Natural killer cell (primary cell): ENCODE measurements around the gene ANKRD9. TPM values are rescaled to one million over a fixed set of nuclear protein-coding genes. Genes with fewer than 3 reads are reported as not detected.

Source experiments
- ATAC-seq, 3 donors: fragments of 150-1000 bp in 2 of 3; fragments of 200-7000 bp in 1 of 3; cut with Tn5 transposase; 1 replicate in 1 of 3; 2 replicates in 2 of 3; pipeline ENCODE4 v1.10.0; 2021; ENCODE audit warnings: mild to moderate bottlenecking in 2 of 3, moderate library complexity in 2 of 3
- DNase-seq, 2 donors: peaks; one replicate each; pipeline versions ENCODE4 v3.0.0 to v3.0.0-alpha.2; 2013 to 2021; ENCODE audit warnings: mixed read lengths in 1 of 2
- H3K27ac ChIP-seq: one replicate; pipeline ENCODE4 v1.5.1; 2013; ENCODE audit warnings: mild to moderate bottlenecking, low read length
- H3K27me3 ChIP-seq: one replicate; pipeline ENCODE4 v1.6.1; 2013; ENCODE audit warnings: low read length; ENCODE audit not compliant: control insufficient read depth, insufficient read depth
- H3K36me3 ChIP-seq: one replicate; pipeline ENCODE4 v1.6.1; 2013; ENCODE audit warnings: low read length; ENCODE audit not compliant: control insufficient read depth, insufficient read depth
- H3K4me1 ChIP-seq: one replicate; pipeline ENCODE4 v1.6.1; 2013; ENCODE audit warnings: low read length; ENCODE audit not compliant: control insufficient read depth, insufficient read depth
- H3K4me3 ChIP-seq: one replicate; pipeline ENCODE4 v1.5.1; 2013; ENCODE audit warnings: low read length
- H3K9me3 ChIP-seq: one replicate; pipeline ENCODE4 v1.6.1; 2013; ENCODE audit warnings: low read length; ENCODE audit not compliant: control insufficient read depth, insufficient read depth
- H3K27ac Mint-ChIP-seq, 2 donors: one replicate each; pipeline ENCODE4 v1.8.0; 2022; ENCODE audit warnings: mild to moderate bottlenecking in 2 of 2, mixed read lengths in 2 of 2, moderate library complexity in 1 of 2
- H3K27me3 Mint-ChIP-seq, 2 donors: one replicate each; pipeline ENCODE4 v1.8.0; 2022; ENCODE audit warnings: low read depth in 2 of 2, mixed read lengths in 2 of 2
- H3K36me3 Mint-ChIP-seq: one replicate; pipeline ENCODE4 v1.8.0; 2022; ENCODE audit warnings: mixed read lengths
- H3K4me1 Mint-ChIP-seq, 2 donors: one replicate each; pipeline ENCODE4 v1.8.0; 2022; ENCODE audit warnings: mixed read lengths in 2 of 2
- H3K4me3 Mint-ChIP-seq: one replicate; pipeline ENCODE4 v1.8.0; 2022; ENCODE audit warnings: mild to moderate bottlenecking, moderate library complexity, mixed read lengths
- H3K9me3 Mint-ChIP-seq, 2 donors: one replicate each; pipeline ENCODE4 v1.8.0; 2022; ENCODE audit warnings: mixed read lengths in 2 of 2
- WGBS: methylation state at CpG from one replicate; pipeline ENCODE4 v1.1.7; 2013; ENCODE audit warnings: missing lambda C conversion rate; ENCODE audit not compliant: insufficient coverage; 5-methylcytosine and 5-hydroxymethylcytosine counted together
- intact Hi-C: fragments of 100-400 bp; cut with micrococcal nuclease; formaldehyde crosslinking; loops from one replicate; pipeline ENCODE4 v1.14.2; 2022
- total RNA-seq, 4 donors: library from RNA; stranded (reverse); fragments of 120-200 nt in 1 of 4; gene quantifications; one replicate each; pipeline versions ENCODE4 v1.2.3 to v1.2.4, GENCODE V29; 2013 to 2022
- TF ChIP-seq, protein P1 (sequence below): fragments of 200-600 bp; IDR thresholded peaks from one replicate; pipeline ENCODE4 v1.8.0; 2022; ENCODE audit warnings: antibody characterized with exemption

The ANKRD9 gene
- total RNA-seq, 3 donors from 2014 or later (not counting 1 experiment from before 2014, with no cell fraction given) = 4.0 to 11.0 (median 9.6) TPM

DNA sequence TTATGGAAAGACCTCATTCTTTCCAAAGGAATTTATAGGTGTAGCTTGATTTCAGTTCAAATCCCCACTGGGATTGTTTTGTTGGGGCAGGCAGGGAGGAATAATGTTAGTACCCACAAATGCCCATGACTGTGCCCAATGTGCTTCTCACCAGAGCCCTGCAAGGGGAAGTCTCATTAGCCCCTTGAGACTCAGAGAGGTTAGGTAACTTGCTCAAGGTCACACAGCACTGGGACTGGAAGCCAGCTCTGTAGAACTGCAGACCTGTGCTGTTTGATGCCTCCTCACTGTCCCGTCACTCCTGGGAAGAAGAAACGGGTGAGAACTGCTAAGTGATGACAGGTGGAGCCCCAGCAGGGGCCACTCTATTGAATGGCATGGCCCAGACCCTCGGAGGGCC lies 8.9 kb downstream of the ANKRD9 start:
- Mint-ChIP-seq H3K27me3 (no peaks in the 10 kb centered on the region), H3K27ac (peak overlapping the region; percentile 73 to 88), H3K36me3 (no peaks in the 10 kb centered on the region), H3K4me1 (peaks cover 10 to 22% of the 10 kb centered on the region in 2 donors), H3K9me3 (no peaks in the 10 kb centered on the region), H3K4me3 (no peak overlapping the region)
- intact Hi-C loops = no loop called here
- Histone ChIP-seq H3K4me1 (peaks cover 14% of the 10 kb centered on the region), H3K27me3 (no peaks in the 10 kb centered on the region), H3K36me3 (peaks cover 4% of the 10 kb centered on the region), H3K9me3 (no peaks in the 10 kb centered on the region), H3K27ac (peak overlapping the region; percentile 48), H3K4me3 (no peak overlapping the region)
- WGBS = 93% methylated on average over 3 of the region's 3 CpGs
- DNase-seq = no peak
- TF ChIP-seq, protein P1, sequence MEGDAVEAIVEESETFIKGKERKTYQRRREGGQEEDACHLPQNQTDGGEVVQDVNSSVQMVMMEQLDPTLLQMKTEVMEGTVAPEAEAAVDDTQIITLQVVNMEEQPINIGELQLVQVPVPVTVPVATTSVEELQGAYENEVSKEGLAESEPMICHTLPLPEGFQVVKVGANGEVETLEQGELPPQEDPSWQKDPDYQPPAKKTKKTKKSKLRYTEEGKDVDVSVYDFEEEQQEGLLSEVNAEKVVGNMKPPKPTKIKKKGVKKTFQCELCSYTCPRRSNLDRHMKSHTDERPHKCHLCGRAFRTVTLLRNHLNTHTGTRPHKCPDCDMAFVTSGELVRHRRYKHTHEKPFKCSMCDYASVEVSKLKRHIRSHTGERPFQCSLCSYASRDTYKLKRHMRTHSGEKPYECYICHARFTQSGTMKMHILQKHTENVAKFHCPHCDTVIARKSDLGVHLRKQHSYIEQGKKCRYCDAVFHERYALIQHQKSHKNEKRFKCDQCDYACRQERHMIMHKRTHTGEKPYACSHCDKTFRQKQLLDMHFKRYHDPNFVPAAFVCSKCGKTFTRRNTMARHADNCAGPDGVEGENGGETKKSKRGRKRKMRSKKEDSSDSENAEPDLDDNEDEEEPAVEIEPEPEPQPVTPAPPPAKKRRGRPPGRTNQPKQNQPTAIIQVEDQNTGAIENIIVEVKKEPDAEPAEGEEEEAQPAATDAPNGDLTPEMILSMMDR = no peak
- ATAC-seq = peak; percentile 48 to 69 (median 57)

DNA sequence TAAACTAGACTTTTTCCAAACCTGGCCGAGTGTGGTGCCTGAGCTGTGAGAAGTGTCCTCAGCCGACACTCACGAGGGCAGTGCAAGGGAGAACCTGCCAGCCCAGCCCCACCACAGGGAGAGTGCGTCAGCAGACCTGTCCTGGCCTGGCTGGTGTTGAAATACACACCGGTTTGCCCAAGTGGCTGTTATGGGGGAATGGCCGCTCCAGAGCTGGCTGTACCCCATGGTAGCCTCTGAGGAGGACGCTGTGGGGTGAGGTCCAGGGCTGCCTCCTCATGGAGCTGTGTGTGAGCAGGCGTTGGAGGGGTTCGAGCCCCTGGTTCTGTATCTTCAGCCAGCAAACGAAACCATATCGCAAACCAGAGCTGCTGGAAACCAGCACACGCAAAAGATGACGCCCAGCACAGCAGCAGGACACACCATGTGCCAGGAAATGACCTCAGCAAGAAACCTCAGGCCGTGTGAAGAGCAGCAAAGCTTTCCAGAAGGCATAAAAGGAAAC lies 9.4 kb downstream of the ANKRD9 start:
- Mint-ChIP-seq H3K27me3 (no peaks in the 10 kb centered on the region), H3K4me3 (no peak overlapping the region), H3K36me3 (no peaks in the 10 kb centered on the region), H3K9me3 (no peaks in the 10 kb centered on the region), H3K4me1 (peaks cover 10 to 22% of the 10 kb centered on the region in 2 donors), H3K27ac (peak overlapping the region; percentile 73 to 88)
- ATAC-seq = peak; percentile 78 to 89 (median 89)
- Histone ChIP-seq H3K4me1 (peaks cover 14% of the 10 kb centered on the region), H3K4me3 (no peak overlapping the region), H3K9me3 (no peaks in the 10 kb centered on the region), H3K36me3 (peaks cover 4% of the 10 kb centered on the region), H3K27me3 (no peaks in the 10 kb centered on the region), H3K27ac (peak overlapping the region; percentile 48)
- intact Hi-C loops = no loop called here
- 72% methylated on average over 14 of the region's 14 CpGs for WGBS
- DNase-seq = peak; percentile 41 to 57
- TF ChIP-seq, protein P1 = no peak

DNA sequence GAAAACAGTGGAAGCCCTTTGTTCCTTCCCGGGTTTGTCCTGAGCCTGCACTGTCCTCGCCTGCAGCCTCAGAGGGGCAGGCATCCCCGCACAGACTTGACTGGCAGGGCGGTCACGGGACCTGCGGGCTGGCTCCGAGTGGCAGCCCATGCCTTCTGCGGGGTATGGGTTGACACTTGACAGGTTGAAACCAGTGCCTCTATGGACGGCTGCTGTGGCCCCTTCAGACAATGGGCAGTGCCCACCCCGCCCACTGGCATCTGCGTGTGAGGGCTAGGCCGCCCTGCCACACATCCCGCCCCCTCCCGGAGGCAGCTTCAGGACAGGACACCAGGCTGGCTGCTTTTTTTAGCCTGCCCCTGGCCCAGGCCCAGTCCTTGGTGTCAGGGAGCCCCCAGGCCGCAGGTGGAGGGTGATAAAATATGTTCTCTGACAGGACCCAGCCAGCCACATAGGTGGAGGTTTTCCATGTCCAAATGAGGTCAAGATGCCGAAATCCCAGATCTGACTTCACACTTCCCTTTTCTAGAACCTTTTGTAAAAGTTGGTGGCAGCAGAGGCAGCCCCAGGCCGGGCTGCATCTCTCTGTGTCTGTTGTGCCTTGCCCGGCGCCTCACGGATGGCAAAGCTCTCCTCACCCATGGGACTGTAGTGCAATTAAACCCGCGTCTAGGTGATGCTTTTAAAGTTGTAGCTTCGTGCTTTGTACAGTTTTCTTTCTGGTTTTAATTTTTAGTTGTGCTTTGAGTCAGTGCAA lies 10.0 kb downstream of the ANKRD9 start:
- peaks cover 10 to 22% of the 10 kb centered on the region in 2 donors for H3K4me1 Mint-ChIP-seq
- H3K9me3 Mint-ChIP-seq = no peaks in the 10 kb centered on the region
- Histone ChIP-seq H3K27ac (no peak overlapping the region), H3K4me1 (peaks cover 14% of the 10 kb centered on the region), H3K27me3 (no peaks in the 10 kb centered on the region), H3K4me3 (no peak overlapping the region), H3K9me3 (no peaks in the 10 kb centered on the region), H3K36me3 (peaks cover 4% of the 10 kb centered on the region)
- intact Hi-C loops = no loop called here
- H3K4me3 Mint-ChIP-seq = no peak overlapping the region
- peak overlapping the region; percentile 73 to 88 for H3K27ac Mint-ChIP-seq
- H3K36me3 Mint-ChIP-seq = no peaks in the 10 kb centered on the region
- DNase-seq (no peak), ATAC-seq (no peak)
- H3K27me3 Mint-ChIP-seq = no peaks in the 10 kb centered on the region
- TF ChIP-seq, protein P1 = no peak
- WGBS = 92% methylated on average over 23 of the region's 23 CpGs
